Neural cell (in vitro differentiated cells): ENCODE data around the gene ZBTB7C. TPM values are rescaled to one million over a fixed set of nuclear protein-coding genes. Genes with fewer than 3 reads are reported as not detected.

Experiments used
- H2AFZ ChIP-seq: fragments of 200-600, 300-800 bp; sonication (generic), shearing (Covaris generic); 2 replicates; pipeline ENCODE4 v1.6.0; 2014; ENCODE audit warnings: low read depth, mild to moderate bottlenecking, antibody characterized with exemption, low read length, moderate library complexity
- H3F3A ChIP-seq: fragments of 200-600 bp; shearing (Covaris generic); 2 replicates; pipeline ENCODE4 v1.6.1; 2016; ENCODE audit warnings: mild to moderate bottlenecking, moderate library complexity, mixed read lengths, antibody characterized with exemption, low read length; ENCODE audit not compliant: insufficient read depth, poor library complexity, severe bottlenecking
- H3K27ac ChIP-seq: fragments of 200-600, 300-800 bp; sonication (generic), shearing (Covaris generic); 2 replicates; pipeline ENCODE4 v1.5.1; 2014; ENCODE audit warnings: mild to moderate bottlenecking, low read length, moderate library complexity
- H3K27me3 ChIP-seq: fragments of 300-800, 200-600 bp; sonication (generic), shearing (Covaris generic); 2 replicates; pipeline ENCODE4 v1.6.0; 2014; ENCODE audit warnings: mild to moderate bottlenecking, low read depth, low read length, moderate library complexity; ENCODE audit not compliant: insufficient read depth
- H3K36me3 ChIP-seq: fragments of 300-800, 200-600 bp; sonication (generic), shearing (Covaris generic); 2 replicates; pipeline ENCODE4 v1.5.1; 2014; ENCODE audit warnings: mild to moderate bottlenecking, antibody characterized with exemption, low read length, moderate library complexity; ENCODE audit not compliant: insufficient read depth
- H3K4me2 ChIP-seq: fragments of 300-800, 200-600 bp; sonication (generic), shearing (Covaris generic); 2 replicates; pipeline ENCODE4 v1.6.0; 2014; ENCODE audit warnings: mild to moderate bottlenecking, low read length
- H3K4me3 ChIP-seq: fragments of 300-800, 200-600 bp; sonication (generic), shearing (Covaris generic); 2 replicates; pipeline ENCODE4 v1.5.1; 2014; ENCODE audit warnings: mild to moderate bottlenecking, low read length, moderate library complexity
- H3K79me2 ChIP-seq: fragments of 200-600 bp; shearing (Covaris generic); replicated peaks from 2 replicates; pipeline ENCODE4 v1.6.0; 2014; ENCODE audit warnings: mild to moderate bottlenecking, low read length, moderate library complexity; ENCODE audit not compliant: insufficient read depth
- H3K9ac ChIP-seq: fragments of 300-800, 200-600 bp; sonication (generic), shearing (Covaris generic); 2 replicates; pipeline ENCODE4 v1.6.1; 2016; ENCODE audit warnings: mild to moderate bottlenecking, low read length, mixed read lengths
- H3K9me2 ChIP-seq: fragments of 200-600 bp; shearing (Covaris generic); 2 replicates; pipeline ENCODE4 v1.6.1; 2016; ENCODE audit warnings: mild to moderate bottlenecking, low read length, mixed read lengths; ENCODE audit not compliant: insufficient read depth
- H3K9me3 ChIP-seq: fragments of 200-600, 300-800 bp; sonication (generic), shearing (Covaris generic); 2 replicates; pipeline ENCODE4 v1.6.1; 2016; ENCODE audit warnings: mild to moderate bottlenecking, mixed run types, low read length, moderate library complexity, mixed read lengths
- H4K20me1 ChIP-seq: fragments of 200-600 bp; shearing (Covaris generic); 2 replicates; pipeline ENCODE4 v1.6.1; 2016; ENCODE audit warnings: mild to moderate bottlenecking, mixed run types; ENCODE audit not compliant: insufficient read depth
- EP300 ChIP-seq: fragments of 450-650 bp; conservative IDR thresholded peaks from 2 replicates; pipeline ENCODE4 v1.6.1; 2014; ENCODE audit warnings: antibody characterized with exemption, mild to moderate bottlenecking, moderate library complexity; ENCODE audit not compliant: poor library complexity, severe bottlenecking
- EZH2 ChIP-seq: fragments of 200-600, 300-800 bp; shearing (Covaris generic), sonication (generic); IDR thresholded peaks from 2 replicates; pipeline ENCODE4 v1.6.1; 2014; ENCODE audit warnings: antibody characterized with exemption, low read length, borderline replicate concordance, mild to moderate bottlenecking; ENCODE audit not compliant: insufficient read depth, poor library complexity, severe bottlenecking
- MXI1 ChIP-seq: fragments of 450-650 bp; conservative IDR thresholded peaks from 2 replicates; pipeline ENCODE4 v1.6.1; 2014; ENCODE audit warnings: antibody characterized with exemption, mild to moderate bottlenecking; ENCODE audit not compliant: poor library complexity, severe bottlenecking
- POLR2AphosphoS5 ChIP-seq: IDR thresholded peaks from 2 replicates; pipeline ENCODE4 v1.6.1; 2012
- RAD21 ChIP-seq: fragments of 450-650 bp; conservative IDR thresholded peaks from 2 replicates; pipeline ENCODE4 v1.6.1; 2014; ENCODE audit warnings: antibody characterized with exemption, mild to moderate bottlenecking, moderate library complexity
- SMC3 ChIP-seq: fragments of 450-650 bp; conservative IDR thresholded peaks from 2 replicates; pipeline ENCODE4 v1.6.1; 2014; ENCODE audit warnings: antibody characterized with exemption, mild to moderate bottlenecking, moderate library complexity; ENCODE audit not compliant: poor library complexity
- TAF1 ChIP-seq: IDR thresholded peaks from 2 replicates; pipeline ENCODE4 v1.6.1; 2012; ENCODE audit warnings: low read depth
- polyA plus RNA-seq: library from polyadenylated mRNA; depleted of rRNA; stranded (reverse); fragments of >200 nt; gene quantifications from 2 replicates; pipeline ENCODE4 v1.2.3, GENCODE V29; 2014
- TF ChIP-seq, protein P1 (sequence below): fragments of 450-650 bp; IDR thresholded peaks from 2 replicates; pipeline ENCODE4 v1.5.1; 2014; ENCODE audit warnings: antibody characterized with exemption, mild to moderate bottlenecking, moderate library complexity; ENCODE audit not compliant: poor library complexity, severe bottlenecking
- TF ChIP-seq, protein P2 (sequence below): IDR thresholded peaks from 2 replicates; pipeline ENCODE4 v1.6.1; 2012; ENCODE audit warnings: borderline replicate concordance

ZBTB7C gene
- polyA plus RNA-seq, 1 donor from 2014 or later, result 2.4 TPM

DNA sequence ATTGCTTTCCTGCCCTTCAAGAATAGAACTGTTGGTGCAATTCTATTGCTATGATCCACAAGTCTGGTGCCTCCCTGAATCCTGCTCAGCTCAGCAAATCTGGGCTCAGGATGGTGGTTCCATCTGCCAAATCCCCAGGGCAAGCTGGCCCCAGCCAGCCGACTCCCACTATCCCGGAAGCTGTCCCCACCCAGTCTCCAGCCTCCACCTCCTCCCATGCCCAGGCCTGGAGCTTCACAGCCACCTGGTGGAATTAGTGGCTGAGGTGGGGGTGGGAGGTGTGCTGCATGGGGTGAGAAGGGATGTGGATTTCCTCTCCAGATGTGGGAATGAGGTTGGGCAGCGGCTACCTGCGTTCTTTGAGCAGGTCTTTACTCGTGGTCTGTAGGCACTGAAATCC is 359.4 kb downstream of the ZBTB7C start:
- Histone ChIP-seq H2AFZ (no peak overlapping the region), H3K4me3 (no peak overlapping the region), H3K4me2 (no peak overlapping the region), H3K36me3 (no peaks in the 10 kb centered on the region), H3K9me3 (no peaks in the 10 kb centered on the region), H4K20me1 (no peaks in the 10 kb centered on the region), H3K27me3 (no peaks in the 10 kb centered on the region), H3F3A (no peaks in the 10 kb centered on the region), H3K79me2 (no peaks in the 10 kb centered on the region), H3K27ac (no peak overlapping the region), H3K9ac (no peak overlapping the region), H3K9me2 (no peaks in the 10 kb centered on the region)
- TF ChIP-seq TAF1, result no peak
- no peak for TF ChIP-seq EP300
- TF ChIP-seq EZH2, result no peak
- TF ChIP-seq, protein P1, sequence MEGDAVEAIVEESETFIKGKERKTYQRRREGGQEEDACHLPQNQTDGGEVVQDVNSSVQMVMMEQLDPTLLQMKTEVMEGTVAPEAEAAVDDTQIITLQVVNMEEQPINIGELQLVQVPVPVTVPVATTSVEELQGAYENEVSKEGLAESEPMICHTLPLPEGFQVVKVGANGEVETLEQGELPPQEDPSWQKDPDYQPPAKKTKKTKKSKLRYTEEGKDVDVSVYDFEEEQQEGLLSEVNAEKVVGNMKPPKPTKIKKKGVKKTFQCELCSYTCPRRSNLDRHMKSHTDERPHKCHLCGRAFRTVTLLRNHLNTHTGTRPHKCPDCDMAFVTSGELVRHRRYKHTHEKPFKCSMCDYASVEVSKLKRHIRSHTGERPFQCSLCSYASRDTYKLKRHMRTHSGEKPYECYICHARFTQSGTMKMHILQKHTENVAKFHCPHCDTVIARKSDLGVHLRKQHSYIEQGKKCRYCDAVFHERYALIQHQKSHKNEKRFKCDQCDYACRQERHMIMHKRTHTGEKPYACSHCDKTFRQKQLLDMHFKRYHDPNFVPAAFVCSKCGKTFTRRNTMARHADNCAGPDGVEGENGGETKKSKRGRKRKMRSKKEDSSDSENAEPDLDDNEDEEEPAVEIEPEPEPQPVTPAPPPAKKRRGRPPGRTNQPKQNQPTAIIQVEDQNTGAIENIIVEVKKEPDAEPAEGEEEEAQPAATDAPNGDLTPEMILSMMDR, result no peak
- TF ChIP-seq MXI1, result no peak
- TF ChIP-seq RAD21, result no peak
- TF ChIP-seq, protein P2, sequence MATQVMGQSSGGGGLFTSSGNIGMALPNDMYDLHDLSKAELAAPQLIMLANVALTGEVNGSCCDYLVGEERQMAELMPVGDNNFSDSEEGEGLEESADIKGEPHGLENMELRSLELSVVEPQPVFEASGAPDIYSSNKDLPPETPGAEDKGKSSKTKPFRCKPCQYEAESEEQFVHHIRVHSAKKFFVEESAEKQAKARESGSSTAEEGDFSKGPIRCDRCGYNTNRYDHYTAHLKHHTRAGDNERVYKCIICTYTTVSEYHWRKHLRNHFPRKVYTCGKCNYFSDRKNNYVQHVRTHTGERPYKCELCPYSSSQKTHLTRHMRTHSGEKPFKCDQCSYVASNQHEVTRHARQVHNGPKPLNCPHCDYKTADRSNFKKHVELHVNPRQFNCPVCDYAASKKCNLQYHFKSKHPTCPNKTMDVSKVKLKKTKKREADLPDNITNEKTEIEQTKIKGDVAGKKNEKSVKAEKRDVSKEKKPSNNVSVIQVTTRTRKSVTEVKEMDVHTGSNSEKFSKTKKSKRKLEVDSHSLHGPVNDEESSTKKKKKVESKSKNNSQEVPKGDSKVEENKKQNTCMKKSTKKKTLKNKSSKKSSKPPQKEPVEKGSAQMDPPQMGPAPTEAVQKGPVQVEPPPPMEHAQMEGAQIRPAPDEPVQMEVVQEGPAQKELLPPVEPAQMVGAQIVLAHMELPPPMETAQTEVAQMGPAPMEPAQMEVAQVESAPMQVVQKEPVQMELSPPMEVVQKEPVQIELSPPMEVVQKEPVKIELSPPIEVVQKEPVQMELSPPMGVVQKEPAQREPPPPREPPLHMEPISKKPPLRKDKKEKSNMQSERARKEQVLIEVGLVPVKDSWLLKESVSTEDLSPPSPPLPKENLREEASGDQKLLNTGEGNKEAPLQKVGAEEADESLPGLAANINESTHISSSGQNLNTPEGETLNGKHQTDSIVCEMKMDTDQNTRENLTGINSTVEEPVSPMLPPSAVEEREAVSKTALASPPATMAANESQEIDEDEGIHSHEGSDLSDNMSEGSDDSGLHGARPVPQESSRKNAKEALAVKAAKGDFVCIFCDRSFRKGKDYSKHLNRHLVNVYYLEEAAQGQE, result no peak
- no peak for TF ChIP-seq SMC3
- no peak for TF ChIP-seq POLR2AphosphoS5

DNA sequence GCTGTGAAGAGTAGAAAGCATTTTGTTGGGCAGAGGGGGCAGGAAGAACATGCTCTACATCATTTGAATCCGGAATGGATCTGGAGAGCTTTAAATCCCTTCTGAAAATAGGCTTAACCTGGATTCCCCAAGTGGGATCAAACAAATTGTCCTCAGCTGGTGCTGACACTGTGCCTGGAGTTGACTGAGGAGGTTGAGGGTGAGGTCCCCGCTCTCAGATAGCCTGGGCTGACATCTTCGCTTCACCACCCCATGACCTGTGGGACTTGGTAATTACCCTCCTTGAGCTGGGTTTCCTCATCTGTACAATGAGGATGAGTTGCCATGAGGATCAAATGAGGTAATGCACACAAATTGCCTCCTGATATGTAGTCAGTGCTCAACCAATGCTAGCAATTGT is 360.9 kb downstream of the ZBTB7C start:
- H3K27me3 ChIP-seq, result no peaks in the 10 kb centered on the region
- H3K79me2 ChIP-seq, result no peaks in the 10 kb centered on the region
- H3K4me2 ChIP-seq, result no peak overlapping the region
- H3F3A ChIP-seq, result no peaks in the 10 kb centered on the region
- no peaks in the 10 kb centered on the region for H3K9me2 ChIP-seq
- no peaks in the 10 kb centered on the region for H3K9me3 ChIP-seq
- H3K36me3 ChIP-seq, result no peaks in the 10 kb centered on the region
- no peak overlapping the region for H3K27ac ChIP-seq
- no peak overlapping the region for H2AFZ ChIP-seq
- no peak overlapping the region for H3K4me3 ChIP-seq
- no peaks in the 10 kb centered on the region for H4K20me1 ChIP-seq
- no peak overlapping the region for H3K9ac ChIP-seq
- no peak for TF ChIP-seq MXI1
- TF ChIP-seq TAF1, result no peak
- TF ChIP-seq, protein P2, result no peak
- TF ChIP-seq EP300, result no peak
- TF ChIP-seq, protein P1, result no peak
- TF ChIP-seq SMC3, result no peak
